Measurements from ENCODE around the gene ASXL1.

ASXL1 gene

DNA sequence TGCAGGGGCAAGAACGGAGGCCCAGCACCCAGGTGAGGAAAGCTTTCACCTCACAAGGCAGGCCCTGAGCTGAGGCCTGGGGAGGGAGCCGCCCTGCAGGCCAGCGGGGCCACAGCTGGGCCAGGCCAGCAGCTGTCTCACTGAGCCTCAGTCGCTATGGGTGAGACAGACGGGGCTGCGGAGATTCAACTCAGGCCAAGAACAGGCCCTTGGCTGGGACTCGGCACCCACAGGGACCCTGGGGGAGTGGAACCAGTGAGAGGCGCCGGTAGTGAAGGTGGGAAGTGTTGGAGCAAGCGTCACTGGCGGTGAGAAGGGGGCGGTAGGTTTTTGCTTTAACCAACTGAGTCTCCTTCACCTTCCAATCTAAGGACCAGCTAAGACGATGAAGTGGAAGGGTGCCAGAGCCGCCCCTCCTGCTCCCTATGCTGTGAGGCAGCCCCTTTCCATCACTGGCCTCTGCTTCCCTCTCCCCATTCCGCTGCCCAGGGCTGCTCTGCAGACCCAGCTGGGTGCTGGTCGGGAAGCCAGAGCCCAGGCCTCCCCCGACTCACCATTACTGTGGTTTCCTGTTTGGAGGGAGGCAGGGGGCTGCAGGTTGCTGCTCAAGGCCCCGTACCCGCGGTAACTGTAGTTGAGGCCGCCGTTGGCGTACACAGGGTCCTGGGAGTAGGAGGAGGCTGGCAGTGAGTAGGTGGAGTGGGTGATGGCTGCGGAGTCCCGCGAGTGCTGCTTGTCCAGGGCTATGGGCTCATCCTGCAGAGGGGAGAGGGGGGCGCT lies 93.7 kb downstream of the ASXL1 start:
- TF ChIP-seq ISL1 (CRISPR knock-in tag; IDR thresholded peaks at IDR 0.05) = no peak
- TF ChIP-seq, protein P1, sequence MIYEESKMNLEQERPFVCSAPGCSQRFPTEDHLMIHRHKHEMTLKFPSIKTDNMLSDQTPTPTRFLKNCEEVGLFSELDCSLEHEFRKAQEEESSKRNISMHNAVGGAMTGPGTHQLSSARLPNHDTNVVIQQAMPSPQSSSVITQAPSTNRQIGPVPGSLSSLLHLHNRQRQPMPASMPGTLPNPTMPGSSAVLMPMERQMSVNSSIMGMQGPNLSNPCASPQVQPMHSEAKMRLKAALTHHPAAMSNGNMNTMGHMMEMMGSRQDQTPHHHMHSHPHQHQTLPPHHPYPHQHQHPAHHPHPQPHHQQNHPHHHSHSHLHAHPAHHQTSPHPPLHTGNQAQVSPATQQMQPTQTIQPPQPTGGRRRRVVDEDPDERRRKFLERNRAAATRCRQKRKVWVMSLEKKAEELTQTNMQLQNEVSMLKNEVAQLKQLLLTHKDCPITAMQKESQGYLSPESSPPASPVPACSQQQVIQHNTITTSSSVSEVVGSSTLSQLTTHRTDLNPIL (CRISPR knock-in tag; IDR thresholded peaks at IDR 0.05; ENCODE audit: low read depth) = no peak
- TF ChIP-seq, protein P2, sequence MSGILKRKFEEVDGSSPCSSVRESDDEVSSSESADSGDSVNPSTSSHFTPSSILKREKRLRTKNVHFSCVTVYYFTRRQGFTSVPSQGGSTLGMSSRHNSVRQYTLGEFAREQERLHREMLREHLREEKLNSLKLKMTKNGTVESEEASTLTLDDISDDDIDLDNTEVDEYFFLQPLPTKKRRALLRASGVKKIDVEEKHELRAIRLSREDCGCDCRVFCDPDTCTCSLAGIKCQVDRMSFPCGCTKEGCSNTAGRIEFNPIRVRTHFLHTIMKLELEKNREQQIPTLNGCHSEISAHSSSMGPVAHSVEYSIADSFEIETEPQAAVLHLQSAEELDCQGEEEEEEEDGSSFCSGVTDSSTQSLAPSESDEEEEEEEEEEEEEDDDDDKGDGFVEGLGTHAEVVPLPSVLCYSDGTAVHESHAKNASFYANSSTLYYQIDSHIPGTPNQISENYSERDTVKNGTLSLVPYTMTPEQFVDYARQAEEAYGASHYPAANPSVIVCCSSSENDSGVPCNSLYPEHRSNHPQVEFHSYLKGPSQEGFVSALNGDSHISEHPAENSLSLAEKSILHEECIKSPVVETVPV (CRISPR knock-in tag; IDR thresholded peaks at IDR 0.05) = no peak
- no peak for TF ChIP-seq ZFP3 (CRISPR knock-in tag; IDR thresholded peaks at IDR 0.05)
- no peak for TF ChIP-seq OSR1 (CRISPR knock-in tag; IDR thresholded peaks at IDR 0.05)
- TF ChIP-seq ARNTL (CRISPR knock-in tag; IDR thresholded peaks at IDR 0.05; ENCODE audit: borderline replicate concordance, low read depth) = no peak
- TF ChIP-seq PPARA (CRISPR knock-in tag; IDR thresholded peaks at IDR 0.05; ENCODE audit: borderline replicate concordance) = no peak

DNA sequence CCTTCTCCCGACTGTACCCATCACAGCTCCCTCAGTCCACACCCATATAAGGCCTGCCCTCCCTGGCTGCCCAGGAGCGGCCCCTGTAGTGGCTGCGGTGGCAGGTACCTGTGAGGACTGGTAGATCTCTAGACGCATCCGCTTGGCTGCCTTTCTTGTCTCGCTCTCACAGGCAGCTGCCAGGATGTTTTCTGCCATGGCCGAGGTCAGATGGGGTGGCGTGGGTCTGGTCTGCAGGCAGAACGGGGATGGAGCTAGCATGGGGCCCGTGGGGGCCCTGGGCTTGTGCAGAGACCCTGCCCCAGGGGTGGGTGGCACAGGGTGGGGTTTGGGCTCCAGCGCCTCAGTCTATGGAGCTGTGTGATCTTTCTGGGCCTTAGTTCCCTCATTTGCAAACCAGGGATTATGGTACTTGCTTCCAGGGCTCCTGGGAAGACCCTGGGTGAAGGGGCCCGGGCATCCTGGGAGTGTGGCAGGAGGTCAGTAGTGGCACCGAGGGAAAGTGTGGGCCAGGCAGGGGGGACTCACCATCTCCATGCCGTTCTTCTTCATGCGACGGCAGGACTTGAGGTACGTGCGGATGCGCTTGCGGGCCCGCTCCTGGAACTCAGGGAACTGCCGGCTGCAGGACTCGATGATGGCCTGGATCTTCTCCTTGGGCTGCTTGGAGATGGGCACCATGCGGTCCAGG lies 94.8 kb downstream of the ASXL1 start:
- TF ChIP-seq ARNTL (CRISPR knock-in tag; IDR thresholded peaks at IDR 0.05; ENCODE audit: borderline replicate concordance, low read depth) (no peak), PPARA (CRISPR knock-in tag; IDR thresholded peaks at IDR 0.05; ENCODE audit: borderline replicate concordance) (no peak), OSR1 (CRISPR knock-in tag; IDR thresholded peaks at IDR 0.05) (no peak), ZNF8 (CRISPR knock-in tag; IDR thresholded peaks at IDR 0.05) (no peak), ZFP3 (CRISPR knock-in tag; IDR thresholded peaks at IDR 0.05) (no peak)
- TF ChIP-seq, protein P3, sequence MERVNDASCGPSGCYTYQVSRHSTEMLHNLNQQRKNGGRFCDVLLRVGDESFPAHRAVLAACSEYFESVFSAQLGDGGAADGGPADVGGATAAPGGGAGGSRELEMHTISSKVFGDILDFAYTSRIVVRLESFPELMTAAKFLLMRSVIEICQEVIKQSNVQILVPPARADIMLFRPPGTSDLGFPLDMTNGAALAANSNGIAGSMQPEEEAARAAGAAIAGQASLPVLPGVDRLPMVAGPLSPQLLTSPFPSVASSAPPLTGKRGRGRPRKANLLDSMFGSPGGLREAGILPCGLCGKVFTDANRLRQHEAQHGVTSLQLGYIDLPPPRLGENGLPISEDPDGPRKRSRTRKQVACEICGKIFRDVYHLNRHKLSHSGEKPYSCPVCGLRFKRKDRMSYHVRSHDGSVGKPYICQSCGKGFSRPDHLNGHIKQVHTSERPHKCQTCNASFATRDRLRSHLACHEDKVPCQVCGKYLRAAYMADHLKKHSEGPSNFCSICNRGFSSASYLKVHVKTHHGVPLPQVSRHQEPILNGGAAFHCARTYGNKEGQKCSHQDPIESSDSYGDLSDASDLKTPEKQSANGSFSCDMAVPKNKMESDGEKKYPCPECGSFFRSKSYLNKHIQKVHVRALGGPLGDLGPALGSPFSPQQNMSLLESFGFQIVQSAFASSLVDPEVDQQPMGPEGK (CRISPR knock-in tag; IDR thresholded peaks at IDR 0.05; ENCODE audit: borderline replicate concordance) = no peak
- TF ChIP-seq, protein P4, sequence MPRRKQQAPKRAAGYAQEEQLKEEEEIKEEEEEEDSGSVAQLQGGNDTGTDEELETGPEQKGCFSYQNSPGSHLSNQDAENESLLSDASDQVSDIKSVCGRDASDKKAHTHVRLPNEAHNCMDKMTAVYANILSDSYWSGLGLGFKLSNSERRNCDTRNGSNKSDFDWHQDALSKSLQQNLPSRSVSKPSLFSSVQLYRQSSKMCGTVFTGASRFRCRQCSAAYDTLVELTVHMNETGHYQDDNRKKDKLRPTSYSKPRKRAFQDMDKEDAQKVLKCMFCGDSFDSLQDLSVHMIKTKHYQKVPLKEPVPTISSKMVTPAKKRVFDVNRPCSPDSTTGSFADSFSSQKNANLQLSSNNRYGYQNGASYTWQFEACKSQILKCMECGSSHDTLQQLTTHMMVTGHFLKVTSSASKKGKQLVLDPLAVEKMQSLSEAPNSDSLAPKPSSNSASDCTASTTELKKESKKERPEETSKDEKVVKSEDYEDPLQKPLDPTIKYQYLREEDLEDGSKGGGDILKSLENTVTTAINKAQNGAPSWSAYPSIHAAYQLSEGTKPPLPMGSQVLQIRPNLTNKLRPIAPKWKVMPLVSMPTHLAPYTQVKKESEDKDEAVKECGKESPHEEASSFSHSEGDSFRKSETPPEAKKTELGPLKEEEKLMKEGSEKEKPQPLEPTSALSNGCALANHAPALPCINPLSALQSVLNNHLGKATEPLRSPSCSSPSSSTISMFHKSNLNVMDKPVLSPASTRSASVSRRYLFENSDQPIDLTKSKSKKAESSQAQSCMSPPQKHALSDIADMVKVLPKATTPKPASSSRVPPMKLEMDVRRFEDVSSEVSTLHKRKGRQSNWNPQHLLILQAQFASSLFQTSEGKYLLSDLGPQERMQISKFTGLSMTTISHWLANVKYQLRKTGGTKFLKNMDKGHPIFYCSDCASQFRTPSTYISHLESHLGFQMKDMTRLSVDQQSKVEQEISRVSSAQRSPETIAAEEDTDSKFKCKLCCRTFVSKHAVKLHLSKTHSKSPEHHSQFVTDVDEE (CRISPR knock-in tag; IDR thresholded peaks at IDR 0.05) = no peak
- TF ChIP-seq, protein P5, sequence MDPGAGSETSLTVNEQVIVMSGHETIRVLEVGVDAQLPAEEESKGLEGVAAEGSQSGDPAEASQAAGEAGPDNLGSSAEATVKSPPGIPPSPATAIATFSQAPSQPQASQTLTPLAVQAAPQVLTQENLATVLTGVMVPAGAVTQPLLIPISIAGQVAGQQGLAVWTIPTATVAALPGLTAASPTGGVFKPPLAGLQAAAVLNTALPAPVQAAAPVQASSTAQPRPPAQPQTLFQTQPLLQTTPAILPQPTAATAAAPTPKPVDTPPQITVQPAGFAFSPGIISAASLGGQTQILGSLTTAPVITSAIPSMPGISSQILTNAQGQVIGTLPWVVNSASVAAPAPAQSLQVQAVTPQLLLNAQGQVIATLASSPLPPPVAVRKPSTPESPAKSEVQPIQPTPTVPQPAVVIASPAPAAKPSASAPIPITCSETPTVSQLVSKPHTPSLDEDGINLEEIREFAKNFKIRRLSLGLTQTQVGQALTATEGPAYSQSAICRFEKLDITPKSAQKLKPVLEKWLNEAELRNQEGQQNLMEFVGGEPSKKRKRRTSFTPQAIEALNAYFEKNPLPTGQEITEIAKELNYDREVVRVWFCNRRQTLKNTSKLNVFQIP (CRISPR knock-in tag; IDR thresholded peaks at IDR 0.05; ENCODE audit: borderline replicate concordance, low read depth) = no peak
- no peak for ATAC-seq

More for the DNA sequence above, 93.7 kb downstream of the ASXL1 start:
- ATAC-seq = no peak

DNA sequence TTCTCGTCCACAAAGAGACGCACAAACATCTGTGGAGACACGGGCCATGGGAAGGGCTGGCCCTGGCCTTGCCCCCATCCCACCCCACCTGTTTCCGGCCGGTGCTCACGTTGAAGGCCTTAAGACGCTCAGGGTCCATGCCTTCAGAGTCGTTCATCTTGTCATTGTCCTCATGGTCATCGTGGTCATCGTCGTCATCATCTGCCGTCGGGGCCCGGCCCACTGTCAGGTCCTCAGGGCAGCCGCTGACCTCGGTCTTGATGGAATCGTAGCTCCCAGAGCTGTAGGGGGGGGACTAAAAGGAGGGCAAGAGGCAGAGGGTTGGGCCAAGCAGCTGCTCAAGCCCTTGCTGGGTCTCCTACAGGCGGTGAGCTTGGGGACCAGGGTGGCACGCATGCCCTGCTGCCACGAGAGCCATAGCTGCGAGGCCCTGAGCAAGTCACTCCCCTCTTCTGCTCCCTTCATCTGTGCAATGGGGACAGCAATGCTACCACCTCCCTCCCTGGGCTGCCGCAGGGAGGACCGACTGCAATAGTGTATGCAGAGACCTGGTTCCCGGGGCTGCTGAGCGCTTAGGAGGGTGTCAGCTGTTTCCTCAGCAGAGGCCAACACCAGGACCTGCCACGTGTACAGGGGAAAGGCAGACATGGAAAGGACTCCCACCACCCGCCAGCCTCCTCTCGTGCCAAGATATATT lies 95.5 kb downstream of the ASXL1 start:
- ATAC-seq = no peak
- TF ChIP-seq ZFP30 (CRISPR knock-in tag; IDR thresholded peaks at IDR 0.05) (no peak), ZFP3 (CRISPR knock-in tag; IDR thresholded peaks at IDR 0.05) (no peak), CSDC2 (CRISPR knock-in tag; IDR thresholded peaks at IDR 0.05) (no peak), ISL1 (CRISPR knock-in tag; IDR thresholded peaks at IDR 0.05) (no peak), ZNF70 (CRISPR knock-in tag; IDR thresholded peaks at IDR 0.05) (no peak), TCF4 (CRISPR knock-in tag; IDR thresholded peaks at IDR 0.05; ENCODE audit: borderline replicate concordance) (no peak), OSR1 (CRISPR knock-in tag; IDR thresholded peaks at IDR 0.05) (no peak), RARB (CRISPR knock-in tag; IDR thresholded peaks at IDR 0.05) (no peak), BACH2 (CRISPR knock-in tag; IDR thresholded peaks at IDR 0.05; ENCODE audit: borderline replicate concordance) (no peak)
- TF ChIP-seq, protein P2 (CRISPR knock-in tag; IDR thresholded peaks at IDR 0.05) = no peak
- TF ChIP-seq, protein P5 (CRISPR knock-in tag; IDR thresholded peaks at IDR 0.05; ENCODE audit: borderline replicate concordance, low read depth) = no peak
- TF ChIP-seq, protein P1 (CRISPR knock-in tag; IDR thresholded peaks at IDR 0.05; ENCODE audit: low read depth) = no peak
